ENCODE results near the gene RHOJ.

Gene RHOJ

DNA sequence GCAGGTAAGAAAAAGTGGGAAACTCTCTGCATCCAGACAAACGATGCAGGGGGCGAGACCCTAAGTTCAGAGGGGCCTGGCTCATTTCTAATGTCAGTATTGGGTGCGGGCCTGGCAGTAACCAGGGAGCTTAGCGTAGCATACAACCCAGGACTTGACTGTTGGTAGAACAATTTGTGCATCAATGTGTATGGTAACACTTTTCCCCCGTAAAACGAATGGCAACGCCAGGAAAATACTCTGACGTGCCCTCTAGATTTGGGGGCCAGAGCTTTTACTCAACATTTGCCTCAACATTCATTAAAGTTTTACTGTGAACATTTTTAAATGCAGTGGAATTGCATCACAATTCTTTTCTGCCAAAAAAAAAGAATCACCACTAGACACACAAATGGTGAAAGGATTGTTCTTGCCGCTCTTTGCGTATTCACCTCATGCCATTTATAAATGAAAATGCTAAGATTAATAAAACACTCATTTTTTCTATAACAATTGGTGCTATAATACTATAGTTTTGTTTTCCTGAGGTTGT lies 867 bp downstream of the RHOJ start:
- in situ Hi-C loops (cut with MboI; ENCODE audit: low sequenced_read_pairs): no loop called here

DNA sequence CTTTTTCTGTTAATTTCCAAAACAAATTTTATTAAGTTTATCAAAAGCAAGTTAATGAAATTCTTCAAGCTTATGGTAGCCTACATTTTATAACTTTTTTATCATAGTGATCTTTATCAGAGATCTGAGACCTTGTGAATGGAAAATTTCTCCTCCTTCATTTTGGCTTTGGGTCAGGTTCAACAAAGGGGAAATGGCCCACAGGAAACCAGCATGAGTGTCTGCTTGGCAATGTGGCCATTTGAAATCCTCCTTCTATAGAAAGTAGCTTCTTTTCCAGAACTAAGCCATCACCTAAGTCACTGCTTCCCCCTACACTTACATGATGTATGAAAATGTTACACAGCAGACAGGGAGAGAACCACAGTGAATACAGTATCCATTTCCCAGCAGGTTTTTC lies 1.6 kb downstream of the RHOJ start:
- in situ Hi-C loops (cut with MboI; ENCODE audit: low sequenced_read_pairs): no loop called here

DNA sequence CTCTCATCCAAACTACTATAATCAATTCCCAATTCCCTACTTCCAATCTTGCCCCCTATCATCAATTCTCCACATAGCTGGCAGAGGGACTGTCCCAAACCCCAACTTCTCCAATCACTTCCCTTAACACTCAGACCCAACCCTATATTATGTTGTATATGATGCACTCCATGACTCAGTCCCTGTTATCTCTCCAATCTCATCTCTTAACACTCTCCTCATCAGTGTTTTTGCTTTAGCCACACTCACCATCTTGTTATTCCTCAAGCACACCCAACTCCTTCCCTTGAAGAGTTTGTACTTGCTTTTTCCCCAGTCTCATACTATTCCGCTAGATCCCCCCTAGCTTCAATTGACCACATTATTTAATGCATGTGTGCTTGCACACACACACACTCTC lies 4.9 kb downstream of the RHOJ start:
- in situ Hi-C loops (cut with MboI; ENCODE audit: low sequenced_read_pairs): no loop called here

- in situ Hi-C loops (cut with MboI; ENCODE audit: low sequenced_read_pairs): no loop called here
These were observed 6.6 kb downstream of the RHOJ start for GRCh38 chr14:63210812-63211211.

DNA sequence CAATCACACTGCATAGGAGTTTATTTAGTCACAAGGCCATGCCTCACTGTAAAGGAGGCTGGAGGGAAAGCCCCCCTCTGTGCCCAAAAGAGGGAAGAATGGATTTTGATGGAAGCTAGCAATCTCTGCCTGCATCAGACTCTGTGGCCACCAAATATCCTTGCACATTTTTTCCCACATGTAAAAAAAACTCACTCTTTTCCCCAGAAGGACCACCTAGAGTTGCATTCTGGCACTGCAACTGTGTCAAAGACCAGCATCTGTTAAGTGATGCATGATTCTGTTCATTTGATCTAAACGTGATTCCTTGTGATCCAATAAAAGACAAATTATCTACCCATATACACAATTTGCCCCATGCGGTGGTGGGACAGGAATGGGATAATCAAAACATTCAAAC lies 8.0 kb downstream of the RHOJ start:
- in situ Hi-C loops (cut with MboI; ENCODE audit: low sequenced_read_pairs): no loop called here

GRCh38 chr14:63212776-63213500 lies 8.7 kb downstream of the RHOJ start:
- in situ Hi-C loops (cut with MboI; ENCODE audit: low sequenced_read_pairs): no loop called here

DNA sequence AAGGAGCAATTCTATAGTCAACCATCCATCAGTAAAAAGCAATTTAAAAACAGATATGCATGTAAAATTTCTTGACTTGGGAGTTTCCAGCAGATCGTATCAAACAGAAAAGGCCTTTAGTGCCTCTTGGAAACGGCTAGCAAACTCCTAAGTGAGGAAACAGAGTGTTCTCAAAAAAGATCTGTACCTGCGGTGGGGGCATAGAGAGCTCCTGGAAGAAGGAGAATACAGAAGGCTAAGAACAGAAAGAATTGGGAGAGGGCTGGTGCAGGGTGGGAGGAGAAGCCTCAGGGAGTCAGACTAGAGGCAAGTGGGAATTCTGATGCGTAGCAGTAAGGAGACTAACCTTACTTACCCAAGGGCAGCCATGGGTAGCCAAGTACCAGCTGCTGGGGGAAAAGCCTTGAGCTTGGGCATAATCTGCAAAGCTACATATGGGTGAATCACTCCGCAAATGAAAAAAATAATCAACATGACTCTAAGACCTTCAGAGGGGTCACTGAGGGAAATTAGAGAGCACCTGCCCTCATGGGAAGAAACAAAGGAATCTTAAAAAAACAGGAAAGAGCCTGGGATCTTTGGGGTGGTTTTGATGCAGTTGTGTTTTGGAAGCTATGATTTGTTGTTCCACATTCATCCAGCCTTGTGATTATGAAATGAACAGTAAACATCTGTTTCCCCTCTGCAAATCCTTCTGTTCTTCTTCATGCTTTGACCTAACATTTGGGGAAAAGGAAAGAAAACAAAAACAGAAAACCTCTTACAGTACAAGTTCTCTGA lies 10.4 kb downstream of the RHOJ start:
- in situ Hi-C loops (cut with MboI; ENCODE audit: low sequenced_read_pairs): no loop called here

DNA sequence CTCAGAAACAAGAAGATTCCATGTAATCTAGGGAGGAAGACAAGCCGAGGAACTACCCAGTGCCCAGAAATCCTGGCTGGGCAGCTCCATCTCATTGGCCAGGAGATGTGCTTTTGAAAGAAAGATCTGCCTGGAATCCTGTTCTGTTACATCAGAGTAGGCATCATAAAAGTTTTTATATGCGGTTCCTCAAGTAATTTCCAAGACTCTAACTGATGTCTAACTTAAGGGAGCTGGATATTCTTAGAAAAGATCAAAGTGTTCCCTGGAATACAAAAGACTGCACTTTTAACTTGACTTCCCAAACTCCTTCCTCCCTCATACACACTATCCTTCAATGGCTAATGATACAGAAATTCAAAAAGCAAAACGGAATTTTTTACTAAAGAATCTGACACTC lies 16.3 kb downstream of the RHOJ start:
- in situ Hi-C loops (cut with MboI; ENCODE audit: low sequenced_read_pairs): no loop called here

DNA sequence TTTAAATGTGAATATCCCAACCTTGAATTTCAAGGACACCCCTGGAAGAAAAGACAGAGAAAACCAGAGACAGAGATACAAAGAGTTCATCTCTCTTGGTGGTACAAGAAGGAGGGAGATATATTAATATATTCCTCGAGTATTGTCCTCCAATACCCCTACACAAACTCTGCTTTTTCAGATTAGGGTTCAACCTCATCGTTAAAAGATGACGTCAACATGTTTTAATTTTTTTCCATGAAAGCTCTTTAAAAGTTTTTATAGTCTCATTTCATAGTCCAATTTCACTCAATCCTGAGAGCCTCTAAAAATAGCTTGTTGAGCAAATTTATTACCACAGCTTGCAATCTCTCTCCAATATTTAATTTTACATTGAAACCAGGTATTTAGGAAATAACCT lies 19.4 kb downstream of the RHOJ start:
- in situ Hi-C loops (cut with MboI; ENCODE audit: low sequenced_read_pairs): no loop called here

- in situ Hi-C loops (cut with MboI; ENCODE audit: low sequenced_read_pairs): no loop called here
These were observed 20.0 kb downstream of the RHOJ start for GRCh38 chr14:63224196-63224595.

DNA sequence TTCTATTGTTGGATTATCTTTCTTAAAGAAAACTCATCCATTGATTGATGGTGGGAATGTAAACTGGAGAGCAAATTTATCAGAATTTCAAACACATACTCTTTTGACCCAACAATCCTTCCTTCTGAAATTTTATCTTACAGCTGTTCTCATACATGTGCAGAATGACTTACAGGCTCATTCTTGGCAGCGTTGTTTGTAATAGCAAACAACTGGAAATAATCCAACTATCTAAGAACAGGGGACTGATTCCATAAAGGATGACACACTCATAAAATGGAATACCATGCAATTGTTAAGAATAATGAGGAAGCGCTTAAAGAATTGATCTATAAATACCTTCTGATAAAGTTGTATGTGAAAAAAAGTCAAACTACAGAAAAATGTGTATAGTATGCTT lies 24.0 kb downstream of the RHOJ start:
- in situ Hi-C loops (cut with MboI; ENCODE audit: low sequenced_read_pairs): no loop called here

DNA sequence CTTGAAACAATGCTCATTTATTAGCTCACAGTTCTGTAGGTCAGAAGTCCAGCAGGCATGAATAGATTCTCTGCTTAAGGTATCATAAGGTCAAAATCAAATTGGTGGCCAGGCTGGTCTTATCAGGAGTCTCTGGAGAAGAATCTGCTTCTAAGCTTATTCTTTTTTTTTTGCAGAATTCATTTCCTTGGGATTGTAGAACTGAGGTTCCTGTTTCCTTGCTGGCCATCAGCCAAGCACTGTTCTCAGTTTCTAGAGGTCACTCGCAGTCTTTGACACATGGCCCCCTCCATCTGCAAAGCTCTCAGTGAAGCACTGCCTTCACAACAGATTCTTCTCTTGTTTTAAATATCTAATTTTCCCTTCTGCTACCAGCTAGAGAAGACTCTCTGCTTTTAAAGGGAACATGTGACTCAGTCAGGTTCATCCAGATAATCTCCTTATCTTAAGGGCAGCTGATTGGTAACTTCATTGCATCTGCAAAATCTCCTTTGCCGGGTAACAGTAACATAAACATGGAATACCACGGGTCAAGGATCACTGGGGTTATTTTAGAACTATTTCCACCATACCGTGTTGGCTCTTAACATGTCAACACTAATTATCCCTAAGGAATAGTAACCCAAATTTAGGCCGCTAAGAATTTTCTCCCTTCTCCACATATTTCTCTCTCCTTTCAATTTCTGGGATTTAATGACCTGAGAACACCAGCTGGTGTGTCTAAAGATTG lies 25.3 kb downstream of the RHOJ start:
- in situ Hi-C loops (cut with MboI; ENCODE audit: low sequenced_read_pairs): no loop called here

DNA sequence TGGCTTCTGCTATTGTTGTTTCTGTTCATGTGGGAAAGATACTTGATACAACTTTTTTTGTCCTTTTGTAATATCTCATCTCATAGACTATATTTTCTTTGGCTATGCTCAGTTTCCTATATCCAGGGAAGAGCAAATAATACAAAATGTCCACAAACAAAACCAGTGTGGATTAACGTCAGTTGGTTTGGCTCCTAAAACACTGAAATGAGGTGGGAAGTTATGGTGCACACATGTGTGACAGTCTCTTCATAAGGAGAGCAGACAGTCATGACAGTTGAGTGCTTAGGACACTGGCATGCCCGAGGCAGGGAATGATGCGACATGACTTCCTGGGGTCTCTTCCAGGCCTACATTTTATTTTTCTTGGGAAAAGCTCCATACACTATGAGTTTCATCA lies 27.5 kb downstream of the RHOJ start:
- in situ Hi-C loops (cut with MboI; ENCODE audit: low sequenced_read_pairs): no loop called here

DNA sequence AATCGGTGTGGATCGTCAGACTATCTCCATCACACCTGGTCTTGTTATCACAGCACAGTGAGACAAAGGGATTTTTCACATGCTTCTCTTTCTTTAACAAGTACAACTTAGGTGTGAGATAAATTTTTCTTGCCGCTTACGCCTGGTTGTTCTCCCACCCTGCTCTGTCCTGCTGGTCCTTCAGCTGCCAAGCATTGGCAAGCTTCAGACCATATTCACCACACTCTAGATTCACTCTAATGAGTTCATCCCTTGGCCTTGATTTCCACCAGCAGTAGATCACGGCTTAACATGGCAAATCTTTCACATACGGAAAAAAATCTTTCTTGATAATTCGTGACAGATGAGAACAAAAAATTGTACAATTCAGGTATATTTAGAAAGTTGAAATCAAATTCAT lies 33.5 kb downstream of the RHOJ start:
- in situ Hi-C loops (cut with MboI; ENCODE audit: low sequenced_read_pairs): no loop called here

GRCh38 chr14:63240221-63240620 lies 36.0 kb downstream of the RHOJ start:
- in situ Hi-C loops (cut with MboI; ENCODE audit: low sequenced_read_pairs): no loop called here

DNA sequence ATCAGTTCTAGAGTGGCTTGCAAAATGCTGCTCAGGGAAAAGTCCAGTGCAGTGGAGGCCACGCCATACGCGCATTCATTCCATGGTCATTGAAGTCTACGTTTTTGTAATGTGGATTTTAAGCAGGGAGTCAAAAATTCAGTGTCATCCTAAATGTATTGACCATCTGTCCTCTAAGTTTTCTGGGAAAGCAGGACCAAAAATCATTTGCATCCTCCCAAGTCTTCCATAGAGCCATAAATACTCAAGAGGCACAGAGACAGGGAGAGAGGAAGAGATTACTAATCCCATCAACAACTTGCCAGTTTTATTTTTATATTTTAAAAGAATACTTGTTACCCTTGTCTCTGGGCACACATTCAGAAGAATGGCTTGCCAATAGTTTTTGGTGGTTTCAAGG lies 36.9 kb downstream of the RHOJ start:
- in situ Hi-C loops (cut with MboI; ENCODE audit: low sequenced_read_pairs): no loop called here

DNA sequence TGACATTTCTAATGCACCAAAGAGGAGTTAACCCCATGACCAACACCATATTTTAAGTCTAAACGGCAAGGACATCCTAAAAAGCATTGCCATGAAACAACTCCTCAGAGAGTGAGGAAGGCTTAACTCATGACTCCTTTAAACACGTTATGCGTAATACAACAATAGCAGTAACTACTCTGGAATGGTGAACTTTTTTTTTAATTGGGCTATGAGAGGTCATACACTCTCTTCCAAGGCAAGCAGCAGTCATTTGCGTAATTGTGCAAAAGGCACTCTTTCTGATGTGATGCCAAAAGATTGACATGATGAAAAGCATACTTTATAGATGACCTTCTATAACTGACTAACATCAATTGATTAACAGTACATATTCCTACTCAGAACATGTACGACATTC lies 39.4 kb downstream of the RHOJ start:
- in situ Hi-C loops (cut with MboI; ENCODE audit: low sequenced_read_pairs): no loop called here

GRCh38 chr14:63245893-63246292 lies 41.6 kb downstream of the RHOJ start:
- in situ Hi-C loops (cut with MboI; ENCODE audit: low sequenced_read_pairs): no loop called here

GRCh38 chr14:63248211-63248610 lies 44.0 kb downstream of the RHOJ start:
- in situ Hi-C loops (cut with MboI; ENCODE audit: low sequenced_read_pairs): no loop called here

DNA sequence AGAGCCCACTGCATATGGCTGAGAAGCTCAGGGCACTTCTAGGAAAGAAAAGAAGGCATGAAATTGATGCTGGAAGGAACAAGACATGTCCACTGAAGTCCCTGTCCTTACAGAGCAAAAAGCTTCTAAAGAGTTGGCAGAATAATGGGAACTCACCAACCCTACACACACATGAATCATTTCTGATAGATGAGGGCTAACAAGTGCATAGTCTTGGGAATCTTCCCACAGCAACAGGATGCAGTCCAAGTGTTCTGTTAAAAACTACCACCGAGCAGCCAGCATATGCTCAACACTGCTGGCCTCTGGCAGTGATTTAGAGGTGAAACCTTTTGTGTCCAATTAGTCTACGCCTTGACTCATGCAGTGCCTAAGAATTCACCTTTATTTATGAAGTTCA lies 44.8 kb downstream of the RHOJ start:
- in situ Hi-C loops (cut with MboI; ENCODE audit: low sequenced_read_pairs): no loop called here

DNA sequence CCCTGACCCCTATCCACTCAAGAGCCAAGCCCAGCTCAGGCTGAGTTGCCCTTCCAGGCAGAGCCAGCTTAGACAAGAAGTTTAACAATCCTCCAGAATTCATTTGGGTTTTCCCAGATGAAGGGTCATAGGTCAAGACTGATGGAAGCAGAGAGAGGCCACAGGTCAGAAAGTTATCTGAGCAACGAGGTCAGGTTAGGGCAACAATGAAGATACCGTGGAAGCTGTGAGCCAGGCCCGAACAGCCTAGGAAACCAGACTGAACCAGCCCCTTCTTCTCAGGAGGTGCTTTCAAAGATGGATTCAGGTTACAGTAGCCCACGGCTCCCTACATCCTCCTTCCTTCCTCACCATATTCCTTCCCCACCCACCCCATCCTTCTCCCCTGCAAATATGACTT lies 53.1 kb downstream of the RHOJ start:
- in situ Hi-C loops (cut with MboI; ENCODE audit: low sequenced_read_pairs): loop anchor here (25.0 kb wide), 1 partner anchor 1070 kb away; no protein-coding TSS in a partner anchor

DNA sequence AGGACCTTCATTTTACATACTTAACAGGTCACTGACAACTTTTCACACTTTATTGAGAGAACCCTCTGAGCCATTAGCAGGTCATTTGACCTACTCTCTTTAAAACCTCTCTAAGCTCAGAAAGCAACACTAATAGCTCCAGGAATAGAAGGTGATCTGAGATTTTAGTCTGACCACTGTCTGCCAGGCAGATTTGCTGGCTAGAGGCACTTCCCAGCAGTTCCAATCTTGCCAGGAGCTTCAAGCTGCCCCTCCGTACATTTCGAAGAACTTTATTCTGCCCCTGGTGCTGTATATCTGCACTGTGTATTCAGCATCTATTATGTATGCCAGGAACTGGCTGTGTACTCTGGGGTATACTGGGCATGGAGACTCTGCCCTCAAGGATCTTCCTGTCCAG lies 58.2 kb downstream of the RHOJ start:
- in situ Hi-C loops (cut with MboI; ENCODE audit: low sequenced_read_pairs): loop anchor here (25.0 kb wide), 1 partner anchor 1075 kb away; no protein-coding TSS in a partner anchor

Data from HL-60/S4 (cell line).